BLaER1 (cell line): ENCODE measurements around the gene TPGS1.

Experiments used
- H3K27ac ChIP-seq: shearing (Covaris generic); formaldehyde crosslinking; 2 replicates; pipeline ENCODE4 v1.8.1; 2022
- H3K27me3 ChIP-seq: shearing (Covaris generic); formaldehyde crosslinking; 2 replicates; pipeline ENCODE4 v1.8.1; 2022
- H3K36me3 ChIP-seq: shearing (Covaris generic); formaldehyde crosslinking; 2 replicates; pipeline ENCODE4 v1.8.1; 2022
- H3K4me1 ChIP-seq: shearing (Covaris generic); formaldehyde crosslinking; 2 replicates; pipeline ENCODE4 v1.8.1; 2022
- H3K4me2 ChIP-seq: shearing (Covaris generic); formaldehyde crosslinking; 2 replicates; pipeline ENCODE4 v1.8.1; 2022
- H3K4me3 ChIP-seq: shearing (Covaris generic); formaldehyde crosslinking; 2 replicates; pipeline ENCODE4 v1.8.1; 2022
- H3K9ac ChIP-seq: shearing (Covaris generic); formaldehyde crosslinking; 2 replicates; pipeline ENCODE4 v1.8.1; 2022
- H3K9me3 ChIP-seq: shearing (Covaris generic); formaldehyde crosslinking; 2 replicates; pipeline ENCODE4 v1.8.1; 2022
- H4K20me1 ChIP-seq: shearing (Covaris generic); formaldehyde crosslinking; 2 replicates; pipeline ENCODE4 v1.8.1; 2022
- Cebpa-rat ChIP-seq: shearing (Covaris generic); IDR thresholded peaks from 2 replicates; pipeline ENCODE4 v1.8.1; 2022

Gene TPGS1

DNA sequence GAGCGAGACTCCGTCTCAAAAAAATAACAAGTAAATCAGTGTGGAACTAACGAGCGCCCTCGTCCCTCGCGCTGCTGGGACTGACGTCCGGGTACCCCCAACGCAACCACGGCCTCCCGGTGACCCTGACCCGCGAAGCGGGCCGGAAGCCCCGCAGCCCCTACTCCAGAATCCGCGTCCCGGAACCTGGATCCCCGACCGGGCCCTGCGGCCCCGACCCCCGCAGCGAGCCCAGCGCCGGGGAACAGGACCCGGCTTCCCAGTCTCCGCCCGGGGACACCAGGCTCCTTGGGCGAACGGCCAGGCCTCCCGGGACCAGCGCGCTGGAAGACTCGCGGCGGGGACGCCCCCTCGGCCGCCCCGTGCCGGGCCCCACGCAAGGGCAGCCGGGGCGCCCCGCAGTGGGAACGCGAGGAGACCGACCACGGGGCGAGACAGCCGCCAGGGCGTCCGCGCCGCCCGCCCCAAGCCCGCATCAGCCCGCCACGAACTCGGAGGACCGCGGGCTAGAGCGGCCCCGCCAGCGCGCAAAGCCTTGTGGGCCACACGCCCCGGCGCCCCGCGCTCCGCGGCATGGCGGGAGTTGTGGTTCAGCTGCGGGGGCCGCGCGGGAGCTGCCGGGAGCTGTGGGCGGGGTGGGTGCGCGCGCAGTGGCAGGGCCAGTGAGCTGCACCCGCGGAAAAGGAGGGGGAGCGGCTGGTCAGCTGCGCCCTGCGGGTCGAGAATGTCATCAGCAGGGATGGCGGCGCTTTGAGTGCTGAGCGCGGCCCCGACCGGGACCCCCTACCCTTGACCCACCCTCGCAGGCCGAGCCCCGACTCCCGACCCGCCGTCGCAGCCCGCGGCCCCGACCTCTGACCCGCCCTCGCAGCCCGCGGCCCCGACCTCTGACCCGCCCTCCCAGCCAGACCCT lies 18.5 kb upstream of the TPGS1 start:
- peak overlapping the region; percentile 93 for H3K9ac ChIP-seq
- H3K36me3 ChIP-seq: no peaks in the 10 kb centered on the region
- no peak for TF ChIP-seq Cebpa-rat
- peaks cover 8% of the 10 kb centered on the region; the same call in 1 of the 2 replicates for H3K9me3 ChIP-seq
- H3K27ac ChIP-seq: peak overlapping the region; percentile 94
- peak overlapping the region; percentile 97 for H3K4me2 ChIP-seq
- H3K4me3 ChIP-seq: peak overlapping the region; percentile 78
- H3K4me1 ChIP-seq: peaks cover 28% of the 10 kb centered on the region
- no peaks in the 10 kb centered on the region for H4K20me1 ChIP-seq
- no peaks in the 10 kb centered on the region for H3K27me3 ChIP-seq

- TF ChIP-seq Cebpa-rat: no peak
- peak overlapping the region; percentile 94 for H3K27ac ChIP-seq
- peak overlapping the region; percentile 78 for H3K4me3 ChIP-seq
- H3K36me3 ChIP-seq: no peaks in the 10 kb centered on the region
- H3K9me3 ChIP-seq: peaks cover 8% of the 10 kb centered on the region; the same call in 1 of the 2 replicates
- H3K4me1 ChIP-seq: peaks cover 23% of the 10 kb centered on the region
- H3K4me2 ChIP-seq: peak overlapping the region; percentile 97
- peak overlapping the region; percentile 93 for H3K9ac ChIP-seq
- H3K27me3 ChIP-seq: no peaks in the 10 kb centered on the region; the same call in 1 of the 2 replicates
- no peaks in the 10 kb centered on the region for H4K20me1 ChIP-seq
These were observed 17.7 kb upstream of the TPGS1 start for GRCh38 chr19:489418-490196.

- Histone ChIP-seq H3K27me3 (peaks cover 14% of the 10 kb centered on the region), H3K27ac (no peak overlapping the region), H3K36me3 (no peaks in the 10 kb centered on the region), H3K4me3 (no peak overlapping the region), H3K4me2 (no peak overlapping the region), H3K9me3 (peaks cover 8% of the 10 kb centered on the region; the same call in 1 of the 2 replicates), H4K20me1 (no peaks in the 10 kb centered on the region), H3K4me1 (peaks cover 22% of the 10 kb centered on the region), H3K9ac (no peak overlapping the region)
- TF ChIP-seq Cebpa-rat: no peak
These were observed 16.1 kb upstream of the TPGS1 start for GRCh38 chr19:491146-491741.

DNA sequence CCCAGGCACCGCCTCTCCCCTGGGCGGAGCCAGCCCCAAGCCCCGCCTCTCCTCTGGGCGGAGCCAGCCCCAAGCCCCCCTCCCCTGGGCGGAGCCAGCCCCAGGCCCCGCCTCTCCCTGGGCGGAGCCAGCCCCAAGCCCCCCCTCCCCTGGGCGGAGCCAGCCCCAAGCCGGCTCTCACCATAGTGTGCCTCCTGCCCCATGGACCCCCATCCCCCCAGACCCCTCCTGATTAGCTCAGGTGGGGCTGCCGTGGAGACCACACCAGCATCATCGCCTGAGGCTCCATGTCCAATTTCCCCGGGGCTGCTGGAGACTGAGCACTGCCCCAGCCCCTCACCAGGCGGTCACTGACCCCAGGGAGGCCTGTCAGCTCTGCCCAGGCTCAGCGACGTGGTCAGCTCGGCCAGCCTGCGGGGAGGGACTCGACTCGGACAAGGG lies 15.2 kb upstream of the TPGS1 start:
- no peak overlapping the region for H3K9ac ChIP-seq
- no peaks in the 10 kb centered on the region for H3K36me3 ChIP-seq
- H3K27ac ChIP-seq: no peak overlapping the region
- H4K20me1 ChIP-seq: no peaks in the 10 kb centered on the region
- peaks cover 22% of the 10 kb centered on the region for H3K4me1 ChIP-seq
- no peak for TF ChIP-seq Cebpa-rat
- H3K27me3 ChIP-seq: peaks cover 17% of the 10 kb centered on the region
- H3K4me2 ChIP-seq: no peak overlapping the region
- H3K9me3 ChIP-seq: peaks cover 8% of the 10 kb centered on the region; the same call in 1 of the 2 replicates
- H3K4me3 ChIP-seq: no peak overlapping the region

- Histone ChIP-seq H3K9me3 (peaks cover 8% of the 10 kb centered on the region; the same call in 1 of the 2 replicates), H3K27ac (no peak overlapping the region), H4K20me1 (no peaks in the 10 kb centered on the region), H3K4me2 (no peak overlapping the region), H3K27me3 (peaks cover 31% of the 10 kb centered on the region), H3K36me3 (no peaks in the 10 kb centered on the region), H3K4me1 (peaks cover 23% of the 10 kb centered on the region), H3K9ac (no peak overlapping the region), H3K4me3 (no peak overlapping the region)
- no peak for TF ChIP-seq Cebpa-rat
These were observed 13.7 kb upstream of the TPGS1 start for GRCh38 chr19:493391-494170.

GRCh38 chr19:494171-495080 lies 12.9 kb upstream of the TPGS1 start:
- H3K9ac ChIP-seq: no peak overlapping the region
- no peak overlapping the region for H3K27ac ChIP-seq
- H3K9me3 ChIP-seq: peaks cover 8% of the 10 kb centered on the region; the same call in 1 of the 2 replicates
- H3K36me3 ChIP-seq: no peaks in the 10 kb centered on the region
- H3K4me2 ChIP-seq: no peak overlapping the region; the same call in 1 of the 2 replicates
- no peak for TF ChIP-seq Cebpa-rat
- H4K20me1 ChIP-seq: no peaks in the 10 kb centered on the region
- peaks cover 37% of the 10 kb centered on the region for H3K27me3 ChIP-seq
- no peak overlapping the region for H3K4me3 ChIP-seq
- peaks cover 28% of the 10 kb centered on the region for H3K4me1 ChIP-seq

- H3K9me3 ChIP-seq: peaks cover 8% of the 10 kb centered on the region; the same call in 1 of the 2 replicates
- no peaks in the 10 kb centered on the region for H4K20me1 ChIP-seq
- H3K4me2 ChIP-seq: no peak overlapping the region
- H3K9ac ChIP-seq: no peak overlapping the region
- H3K27ac ChIP-seq: no peak overlapping the region
- no peak overlapping the region for H3K4me3 ChIP-seq
- H3K36me3 ChIP-seq: no peaks in the 10 kb centered on the region
- H3K4me1 ChIP-seq: peaks cover 24% of the 10 kb centered on the region
- TF ChIP-seq Cebpa-rat: no peak
- H3K27me3 ChIP-seq: peaks cover 40% of the 10 kb centered on the region
These were observed 12.3 kb upstream of the TPGS1 start for GRCh38 chr19:495081-495401.

DNA sequence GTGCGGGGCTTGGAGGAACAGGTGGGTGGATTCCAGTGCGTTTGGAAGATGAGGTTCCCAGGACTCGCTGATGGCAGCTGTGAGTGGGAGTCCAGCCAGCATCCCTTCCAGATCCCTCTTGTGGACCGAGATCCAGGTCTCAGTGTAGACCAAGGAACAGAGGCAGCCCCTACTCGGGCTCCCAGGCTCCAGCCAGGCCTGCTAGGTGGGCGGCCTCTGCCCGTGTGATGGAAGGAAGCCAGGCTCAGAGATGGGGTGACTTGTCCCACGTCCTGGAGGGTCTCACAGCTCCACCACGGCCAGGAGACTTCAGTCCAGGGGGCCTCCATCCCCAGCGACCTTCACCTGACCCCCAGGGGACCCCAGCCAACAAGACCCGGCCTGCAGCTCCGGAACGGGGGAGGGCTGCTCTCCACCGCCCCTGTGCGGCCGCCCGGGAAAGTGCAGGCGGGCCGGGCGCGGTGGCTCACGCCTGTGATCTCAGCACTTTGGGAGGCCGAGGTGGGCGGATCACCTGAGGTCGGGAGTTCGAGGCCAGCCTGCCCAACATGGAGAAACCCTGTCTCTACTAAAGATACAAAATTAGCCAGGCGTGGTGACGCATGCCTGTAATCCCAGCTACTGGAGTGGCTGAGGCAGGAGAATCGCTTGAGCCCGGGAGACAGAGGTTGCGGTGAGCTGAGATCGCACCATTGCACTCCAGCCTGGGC lies 11.7 kb upstream of the TPGS1 start:
- TF ChIP-seq Cebpa-rat: no peak
- no peak overlapping the region for H3K4me3 ChIP-seq
- H4K20me1 ChIP-seq: no peaks in the 10 kb centered on the region
- no peak overlapping the region for H3K4me2 ChIP-seq
- H3K9me3 ChIP-seq: peaks cover 8% of the 10 kb centered on the region; the same call in 1 of the 2 replicates
- peaks cover 19% of the 10 kb centered on the region for H3K4me1 ChIP-seq
- H3K27ac ChIP-seq: no peak overlapping the region
- no peaks in the 10 kb centered on the region for H3K36me3 ChIP-seq
- H3K27me3 ChIP-seq: peaks cover 40% of the 10 kb centered on the region
- H3K9ac ChIP-seq: no peak overlapping the region
